Transverse colon (tissue), 4 donors: ENCODE measurements around the gene LMTK3. TPM values are rescaled to one million over a fixed set of nuclear protein-coding genes. Genes with fewer than 3 reads are reported as not detected.
A peak's percentile ranks its signal among the peaks of the same experiment; 100 is the strongest.

Source experiments
- DNase-seq: peaks from one replicate; pipeline ENCODE4 v3.0.0-alpha.2; 2019
- H3K27ac ChIP-seq, 4 donors: fragments of 200-600 bp; sonication (generic); 2 replicates each; pipeline ENCODE4 v1.5.1; 2016 to 2018; ENCODE audit warnings: inconsistent platforms in 4 of 4
- H3K27me3 ChIP-seq: fragments of 200-600 bp; sonication (generic); 2 replicates; pipeline ENCODE4 v1.5.1; 2017; ENCODE audit warnings: inconsistent platforms
- H3K36me3 ChIP-seq, 4 donors: fragments of 200-600 bp; sonication (generic); 2 replicates each; pipeline ENCODE4 v1.5.1; 2017 to 2019; ENCODE audit warnings: inconsistent platforms in 4 of 4
- H3K4me1 ChIP-seq, 4 donors: fragments of 200-600 bp; sonication (generic); 2 replicates each; pipeline ENCODE4 v1.5.1; 2017 to 2020; ENCODE audit warnings: inconsistent platforms in 4 of 4
- H3K4me3 ChIP-seq, 4 donors: fragments of 200-600 bp; sonication (generic); 1 replicate in 1 of 4; 2 replicates in 3 of 4; pipeline versions ENCODE4 v1.5.1 to v1.6.1; 2017 to 2019; ENCODE audit warnings: inconsistent platforms in 4 of 4
- H3K9me3 ChIP-seq, 2 donors: fragments of 200-600 bp; sonication (generic); 2 replicates each; pipeline ENCODE4 v1.5.1; 2017 to 2019; ENCODE audit warnings: inconsistent platforms in 2 of 2
- CTCF ChIP-seq, 5 experiments: fragments of 200-600 bp in 3 of 5; fragments of 450-650 bp in 2 of 5; sonication (generic) in 3 of 5; IDR thresholded peaks; 1 replicate in 2 of 5; 2 replicates in 3 of 5; pipeline ENCODE4 v1.5.1; 2016 to 2017; ENCODE audit warnings: antibody characterized with exemption in 5 of 5, inconsistent platforms in 3 of 5, mild to moderate bottlenecking in 2 of 5, moderate library complexity in 1 of 5
- EP300 ChIP-seq: sonication (generic); formaldehyde crosslinking; IDR thresholded peaks from one replicate; pipeline ENCODE4 v1.6.1; 2017; ENCODE audit warnings: antibody characterized with exemption, low read depth
- POLR2A ChIP-seq: fragments of 450-650 bp; IDR thresholded peaks from one replicate; pipeline ENCODE4 v1.6.1; 2016; ENCODE audit warnings: antibody characterized with exemption, mild to moderate bottlenecking, moderate library complexity
- POLR2AphosphoS5 ChIP-seq, 3 donors: sonication (generic); formaldehyde crosslinking; IDR thresholded peaks; one replicate each; pipeline ENCODE4 v1.6.1; 2016; ENCODE audit warnings: antibody characterized with exemption in 3 of 3
- WGBS, 2 donors: methylation state at CpG; one replicate each; pipeline ENCODE4 v1.1.5; 2018; ENCODE audit warnings: low coverage in 1 of 2; 5-methylcytosine and 5-hydroxymethylcytosine counted together
- in situ Hi-C, 4 donors: fragments of 200-750 bp; cut with MboI; loops; one replicate each; pipeline versions ENCODE4 v1.15.0 to v1.15.1; 2017; ENCODE audit warnings: low sequenced_read_pairs in 3 of 4, low pct_ligation_motif_present in 1 of 4, low pct_unique_long_range_greater_than_20kb in 1 of 4
- intact Hi-C: fragments of 100-400 bp; cut with DNase I; formaldehyde crosslinking; loops from one replicate; pipeline ENCODE4 v1.15.1; 2023; ENCODE audit warnings: low total_unique reads
- total RNA-seq, 4 donors: library from RNA; depleted of rRNA; stranded (reverse); fragments of >200 nt; gene quantifications; one replicate each; pipeline ENCODE4 v1.1.0, GENCODE V29; 2016

LMTK3 gene
- total RNA-seq, 4 donors from 2014 or later: 0.68 to 2.4 (median 1.1) TPM; not detected in 1

- H3K27me3 ChIP-seq: peaks cover 28% of the 10 kb centered on the region
- no peaks in the 10 kb centered on the region for H3K36me3 ChIP-seq
- H3K4me1 ChIP-seq: peaks cover 15 to 50% (median 28%) of the 10 kb centered on the region in 4 donors
- no peak for DNase-seq
- in situ Hi-C loops: no loop called here
- no peaks in the 10 kb centered on the region for H3K9me3 ChIP-seq
- intact Hi-C loops: no loop called here
- H3K27ac ChIP-seq: peak overlapping the region; percentile 68 to 73 (median 69)
- TF ChIP-seq POLR2A (no peak), POLR2AphosphoS5 (IDR thresholded peaks at IDR 0.05) (no peak), EP300 (no peak), CTCF (IDR thresholded peaks at IDR 0.05) (no peak)
- 31% methylated on average over 7 of the region's 70 CpGs; no CpG with 5 or more reads in 1 of the 2 donors for WGBS, 2 donors
- H3K4me3 ChIP-seq: peak overlapping the region in 3 of 4 donors; percentile 32 to 52 (median 44)
These were observed 17.8 kb downstream of the LMTK3 start for GRCh38 chr19:48493718-48494401.

GRCh38 chr19:48492925-48493717, 18.5 kb downstream of the LMTK3 start:
- TF ChIP-seq CTCF (IDR thresholded peaks at IDR 0.05): no peak
- peak; percentile 77 for TF ChIP-seq POLR2A
- peak; percentile 69 to 91 (median 85) for TF ChIP-seq POLR2AphosphoS5 (IDR thresholded peaks at IDR 0.05)
- Histone ChIP-seq H3K27me3 (peaks cover 21% of the 10 kb centered on the region), H3K27ac (peak overlapping the region; percentile 68 to 73 (median 69)), H3K4me1 (peaks cover 15 to 51% (median 31%) of the 10 kb centered on the region in 4 donors), H3K36me3 (no peaks in the 10 kb centered on the region), H3K9me3 (no peaks in the 10 kb centered on the region), H3K4me3 (peak overlapping the region in 3 of 4 donors; percentile 32 to 52 (median 44))
- WGBS, 2 donors: 0 to 3% methylated on average over 4 to 27 of the region's 47 CpGs
- DNase-seq: peak; percentile 98
- intact Hi-C loops: no loop called here
- in situ Hi-C loops: no loop called here

GRCh38 chr19:48491793-48492123, 19.9 kb downstream of the LMTK3 start:
- intact Hi-C loops (loop anchor here (2.0 kb wide), 1 partner anchor 91 kb away; no protein-coding TSS in a partner anchor), in situ Hi-C loops (no loop called here)
- peaks cover 13% of the 10 kb centered on the region for H3K27me3 ChIP-seq
- H3K36me3 ChIP-seq: no peaks in the 10 kb centered on the region
- H3K4me1 ChIP-seq: peaks cover 20 to 60% (median 36%) of the 10 kb centered on the region in 4 donors
- DNase-seq: no peak
- no peak overlapping the region for H3K27ac ChIP-seq
- H3K4me3 ChIP-seq: no peak overlapping the region
- no peaks in the 10 kb centered on the region for H3K9me3 ChIP-seq
- 30 to 47% methylated on average over 5 to 10 of the region's 10 CpGs for WGBS, 2 donors
- no peak for TF ChIP-seq POLR2AphosphoS5 (IDR thresholded peaks at IDR 0.05)
- no peak for TF ChIP-seq POLR2A
- no peak for TF ChIP-seq CTCF (IDR thresholded peaks at IDR 0.05)
- no peak for TF ChIP-seq EP300
